Measurements from ENCODE around the gene UMOD. TPM values are rescaled to one million over a fixed set of nuclear protein-coding genes. Genes with fewer than 3 reads are reported as not detected.

UMOD gene
- total and polyA plus RNA-seq, 4 donors, result not detected

- WGBS, result 72% methylated on average over 3 of the region's 3 CpGs
- TF ChIP-seq HNF4A (conservative IDR thresholded peaks at IDR 0.05) (no peak), EGR1 (IDR thresholded peaks at IDR 0.05; ENCODE audit: low read depth in 2 of 2) (no peak), RXRA (IDR thresholded peaks at IDR 0.05) (no peak), ZBTB33 (IDR thresholded peaks at IDR 0.05) (no peak), CTCF (IDR thresholded peaks at IDR 0.05; ENCODE audit: low read depth, low read length, missing input control) (no peak), SP1 (IDR thresholded peaks at IDR 0.05) (no peak), TAF1 (conservative IDR thresholded peaks at IDR 0.05) (no peak), JUND (IDR thresholded peaks at IDR 0.05) (no peak), FOXA1 (IDR thresholded peaks at IDR 0.05) (no peak), YY1 (IDR thresholded peaks at IDR 0.05) (no peak), GABPA (IDR thresholded peaks at IDR 0.05 in 1 of 2, conservative IDR thresholded peaks at IDR 0.05 in 1 of 2) (no peak), HNF4G (IDR thresholded peaks at IDR 0.05) (no peak)
- Histone ChIP-seq H3K4me1 (ENCODE audit: control insufficient read depth in 4 of 4, insufficient read depth in 4 of 4, low read length in 3 of 4) (no peaks in the 10 kb centered on the region), H3K9me3 (ENCODE audit: control insufficient read depth in 4 of 4, low read length in 3 of 4) (no peaks in the 10 kb centered on the region), H3K4me3 (ENCODE audit: low read depth in 1 of 3, low read length in 3 of 3) (no peak overlapping the region), H3K27ac (ENCODE audit: low read depth in 1 of 2, low read length in 2 of 2) (no peak overlapping the region), H3K36me3 (ENCODE audit: control insufficient read depth in 4 of 4, insufficient read depth in 3 of 4, low read depth in 1 of 4, low read length in 3 of 4) (no peaks in the 10 kb centered on the region), H3K27me3 (ENCODE audit: control insufficient read depth in 4 of 4, insufficient read depth in 4 of 4, low read length in 3 of 4) (peaks cover 0 to 2% (median 0%) of the 10 kb centered on the region in 4 donors), H3K9ac (ENCODE audit: low read depth in 1 of 2, low read length in 2 of 2) (no peak overlapping the region)
- DNase-seq (ENCODE audit: low spot score), result no peak
Measured at GRCh38 chr16:20318437-20318836, 34.1 kb downstream of the UMOD start.

- H3K36me3 ChIP-seq (ENCODE audit: control insufficient read depth in 4 of 4, insufficient read depth in 3 of 4, low read depth in 1 of 4, low read length in 3 of 4), result no peaks in the 10 kb centered on the region
- TF ChIP-seq RXRA (IDR thresholded peaks at IDR 0.05) (no peak), FOXA1 (IDR thresholded peaks at IDR 0.05) (no peak), SP1 (IDR thresholded peaks at IDR 0.05) (no peak), YY1 (IDR thresholded peaks at IDR 0.05) (no peak), ATF3 (IDR thresholded peaks at IDR 0.05) (no peak), TAF1 (conservative IDR thresholded peaks at IDR 0.05) (no peak), FOXA2 (IDR thresholded peaks at IDR 0.05) (no peak), HNF4A (conservative IDR thresholded peaks at IDR 0.05) (no peak), MAX (IDR thresholded peaks at IDR 0.05) (no peak), RAD21 (IDR thresholded peaks at IDR 0.05) (no peak), ZBTB33 (IDR thresholded peaks at IDR 0.05) (no peak), REST (IDR thresholded peaks at IDR 0.05) (no peak), CTCF (IDR thresholded peaks at IDR 0.05; ENCODE audit: low read depth, low read length, missing input control) (no peak), HNF4G (IDR thresholded peaks at IDR 0.05) (no peak), EGR1 (IDR thresholded peaks at IDR 0.05; ENCODE audit: low read depth in 2 of 2) (no peak)
- no peak overlapping the region for H3K9ac ChIP-seq (ENCODE audit: low read depth in 1 of 2, low read length in 2 of 2)
Measured at GRCh38 chr16:20318006-20318405, 34.5 kb downstream of the UMOD start.

More at GRCh38 chr16:20318006-20318405, 34.5 kb downstream of the UMOD start:
- 76% methylated on average over 7 of the region's 7 CpGs for WGBS
- H3K27ac ChIP-seq (ENCODE audit: low read depth in 1 of 2, low read length in 2 of 2), result no peak overlapping the region
- no peak overlapping the region for H3K4me3 ChIP-seq (ENCODE audit: low read depth in 1 of 3, low read length in 3 of 3)
- no peak for DNase-seq (ENCODE audit: low spot score)
- no peaks in the 10 kb centered on the region for H3K9me3 ChIP-seq (ENCODE audit: control insufficient read depth in 4 of 4, low read length in 3 of 4)
- no peaks in the 10 kb centered on the region for H3K4me1 ChIP-seq (ENCODE audit: control insufficient read depth in 4 of 4, insufficient read depth in 4 of 4, low read length in 3 of 4)
- H3K27me3 ChIP-seq (ENCODE audit: control insufficient read depth in 4 of 4, insufficient read depth in 4 of 4, low read length in 3 of 4), result peaks cover 0 to 2% (median 0%) of the 10 kb centered on the region in 4 donors

Data from liver (tissue), 9 donors.